UCSD-AML1 (cell line): Measurements from ENCODE around the gene IL10.

Source experiments
- DNase-seq: peaks from one replicate; lab custom pipeline; 2025; ENCODE audit not compliant: unreplicated experiment; lab: John Stamatoyannopoulos, UW

IL10 gene

DNA sequence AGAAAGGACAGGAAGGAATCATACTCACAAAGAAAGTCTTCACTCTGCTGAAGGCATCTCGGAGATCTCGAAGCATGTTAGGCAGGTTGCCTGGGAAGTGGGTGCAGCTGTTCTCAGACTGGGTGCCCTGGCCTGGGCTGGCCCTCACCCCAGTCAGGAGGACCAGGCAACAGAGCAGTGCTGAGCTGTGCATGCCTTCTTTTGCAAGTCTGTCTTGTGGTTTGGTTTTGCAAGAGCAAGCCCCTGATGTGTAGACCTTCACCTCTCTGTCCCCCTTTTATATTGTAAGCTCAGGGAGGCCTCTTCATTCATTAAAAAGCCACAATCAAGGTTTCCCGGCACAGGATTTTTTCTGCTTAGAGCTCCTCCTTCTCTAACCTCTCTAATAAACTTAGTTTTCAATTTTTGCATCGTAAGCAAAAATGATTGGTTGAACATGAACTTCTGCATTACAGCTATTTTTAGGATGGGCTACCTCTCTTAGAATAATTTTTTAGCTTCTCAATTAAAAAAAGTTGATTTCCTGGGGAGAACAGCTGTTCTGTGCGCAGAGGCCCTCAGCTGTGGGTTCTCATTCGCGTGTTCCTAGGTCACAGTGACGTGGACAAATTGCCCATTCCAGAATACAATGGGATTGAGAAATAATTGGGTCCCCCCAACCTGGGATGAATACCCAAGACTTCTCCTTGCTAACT lies at the start of gene IL10:
IL10 (minus strand) TSS at position 252 of the 695 bp plus-strand sequence; CDS start at position 193, 59 bp downstream.
- no peak for DNase-seq

DNA sequence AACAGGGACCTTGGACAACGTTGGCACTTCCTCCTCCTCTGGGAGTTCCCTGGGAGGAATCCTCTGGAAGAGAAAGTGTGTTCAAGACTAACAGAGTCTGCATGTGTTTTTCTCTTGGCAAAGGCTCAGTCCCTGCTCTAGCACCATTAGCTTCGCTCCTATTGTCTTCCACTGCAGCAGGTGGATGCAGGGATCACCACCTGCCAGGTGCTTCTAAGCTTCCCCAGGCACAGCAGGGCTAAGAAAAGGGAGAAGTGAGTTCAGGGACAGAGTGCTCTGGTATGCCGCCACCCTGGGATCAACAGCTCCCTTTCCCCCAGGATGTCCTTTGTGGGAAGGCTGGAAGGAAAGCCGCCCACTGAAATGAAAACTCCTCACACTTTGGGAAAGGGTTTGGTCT lies 49.2 kb upstream of the IL10 start:
- no peak for DNase-seq

DNA sequence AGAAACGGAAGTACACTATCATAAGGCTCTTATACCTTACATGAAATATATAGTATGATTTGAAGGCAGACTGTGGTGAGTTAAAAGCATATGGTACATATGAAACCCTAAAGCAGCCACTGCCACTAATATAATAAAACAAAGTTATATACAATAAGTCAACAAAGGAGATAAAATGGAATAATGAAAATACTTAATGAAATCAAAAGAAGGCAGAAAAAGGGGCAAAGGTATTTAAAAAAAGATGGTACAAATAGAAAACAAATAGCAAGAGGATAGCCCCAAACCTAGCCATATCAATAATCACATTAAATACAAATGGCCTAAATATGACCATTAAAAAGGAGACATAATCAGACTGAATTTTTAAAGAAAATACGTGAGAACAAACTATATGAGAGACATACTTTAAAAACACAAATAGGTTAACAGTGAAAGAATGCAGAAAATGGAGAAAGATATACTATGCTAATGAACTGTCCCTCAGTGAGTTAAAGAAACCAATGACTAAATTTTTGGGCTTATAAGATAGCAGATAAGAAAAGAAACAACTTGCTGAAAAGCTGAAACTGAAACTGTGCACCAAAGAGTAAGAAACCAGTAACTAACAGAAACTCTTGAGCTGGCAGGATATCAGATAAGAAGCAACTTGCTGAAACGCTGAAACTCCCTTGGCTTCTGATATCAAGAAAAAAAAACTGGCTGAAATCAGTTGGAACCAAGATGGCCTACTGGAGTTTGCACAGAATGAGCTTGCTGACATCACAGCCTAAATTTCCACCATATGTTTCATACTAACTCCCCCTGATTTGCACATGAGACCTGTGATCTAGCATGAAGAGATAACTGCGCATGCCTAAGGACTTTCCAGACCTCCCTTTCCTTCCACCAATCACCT lies 44.3 kb upstream of the IL10 start:
- no peak for DNase-seq

DNA sequence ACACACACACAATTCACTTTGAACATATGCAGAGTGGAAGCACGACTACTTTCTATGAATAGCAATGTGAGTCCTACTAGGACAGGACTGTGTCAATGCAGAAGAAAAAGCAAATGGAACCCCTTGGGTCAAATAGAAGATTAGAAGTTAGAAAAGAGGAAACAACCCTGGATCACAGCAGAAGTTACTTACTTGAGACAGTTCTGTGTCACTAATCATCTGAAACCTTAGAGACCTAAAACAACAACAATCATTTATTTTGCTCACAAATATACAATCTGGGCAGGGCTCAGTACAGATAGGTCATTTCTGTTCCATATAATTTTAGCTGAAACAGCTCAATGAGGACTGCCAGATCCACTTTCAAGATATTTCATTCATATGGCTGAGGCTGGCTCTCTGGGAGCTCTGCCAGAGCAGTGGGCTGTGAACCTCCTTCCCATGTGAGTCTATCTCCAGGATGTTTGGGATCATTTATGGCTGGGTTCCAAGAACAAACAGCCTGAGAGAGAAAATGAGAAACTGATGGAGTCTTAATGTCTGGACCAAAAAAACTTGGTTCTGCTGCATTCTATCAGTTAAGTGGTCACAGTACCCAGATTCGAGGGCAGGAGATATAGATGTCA lies 42.5 kb upstream of the IL10 start:
- no peak for DNase-seq

DNA sequence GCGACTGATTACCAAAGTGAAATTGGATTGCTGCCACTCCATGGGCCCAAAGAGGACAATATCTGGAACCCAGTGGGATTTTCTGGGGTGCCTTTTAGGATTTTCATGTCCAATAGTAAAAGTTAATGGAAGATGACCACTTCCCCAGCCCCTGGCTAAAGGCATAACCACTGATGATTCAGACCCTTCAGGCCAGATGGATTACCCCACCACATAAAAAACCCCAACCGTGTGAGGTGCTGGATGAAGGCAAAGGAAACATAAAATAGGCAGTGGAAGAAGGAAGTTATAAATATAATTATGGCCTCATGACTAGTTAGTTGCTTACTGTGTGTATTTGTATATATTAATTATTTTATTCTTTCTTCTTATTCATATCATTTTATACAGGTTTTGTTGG lies 40.2 kb upstream of the IL10 start:
- DNase-seq: no peak

DNA sequence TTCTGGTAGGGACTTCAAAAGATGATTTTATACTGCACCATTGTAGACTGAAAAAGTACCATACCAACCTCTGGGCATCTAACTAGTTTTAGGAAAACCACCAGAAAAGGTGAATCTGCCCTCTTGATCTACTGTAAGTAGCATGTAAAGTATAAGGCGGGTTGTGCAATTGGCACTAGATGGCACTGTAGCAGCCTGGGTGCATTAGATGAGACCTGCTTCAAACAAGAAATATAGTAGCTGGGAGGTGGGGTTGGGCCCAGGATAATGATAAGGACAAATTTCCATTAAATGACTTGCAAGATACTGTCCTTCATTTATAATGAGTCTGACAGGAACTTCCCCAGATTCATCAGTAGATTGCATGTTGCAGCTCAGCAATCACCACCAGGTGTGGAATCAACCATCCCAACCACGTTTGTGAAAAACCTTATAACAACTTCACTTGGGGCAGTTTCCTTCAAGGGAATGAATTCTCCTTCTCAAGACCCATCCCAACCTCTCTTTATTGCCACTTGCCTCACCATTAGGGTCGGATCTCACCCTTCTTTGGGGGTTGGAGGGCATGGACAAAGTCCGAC lies 37.3 kb upstream of the IL10 start:
- no peak for DNase-seq

DNA sequence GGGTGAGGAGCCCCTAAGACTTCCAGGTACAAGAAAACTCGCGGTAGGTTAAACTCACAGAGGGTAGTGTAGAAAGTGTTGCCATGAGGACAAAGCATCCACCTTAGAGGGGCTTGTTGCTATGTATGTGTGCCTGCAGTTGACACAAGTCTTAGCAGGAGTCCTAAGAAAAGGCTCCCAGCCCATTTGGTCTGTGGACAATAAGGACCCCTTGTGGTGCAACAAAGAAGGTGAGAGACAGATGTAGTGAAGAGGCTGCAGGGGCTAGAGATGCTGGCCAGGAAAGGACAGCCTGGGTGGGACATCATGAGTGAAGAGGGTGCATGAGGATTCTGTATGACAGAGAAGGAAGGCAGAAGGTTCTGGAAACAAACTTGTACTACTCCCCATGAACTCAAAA lies 36.3 kb upstream of the IL10 start:
- DNase-seq: no peak

DNA sequence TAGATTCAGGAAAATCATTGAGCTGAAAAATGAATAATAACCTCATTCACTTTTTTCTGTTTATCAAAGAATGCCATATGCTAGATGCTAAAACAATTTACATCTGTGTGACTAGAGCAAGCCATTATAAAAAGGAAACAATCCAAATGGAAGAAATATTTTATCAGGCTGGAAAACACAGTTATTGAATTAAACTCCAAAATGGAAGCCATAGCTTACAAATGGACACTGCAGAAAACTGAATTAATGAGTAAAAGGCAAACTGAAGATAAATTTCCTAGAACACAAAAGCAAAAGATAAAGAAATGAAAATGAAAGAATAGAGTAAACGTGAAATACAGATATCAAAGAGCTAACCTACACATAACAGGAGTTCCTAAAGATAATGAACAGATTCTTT lies 33.1 kb upstream of the IL10 start:
- no peak for DNase-seq

DNA sequence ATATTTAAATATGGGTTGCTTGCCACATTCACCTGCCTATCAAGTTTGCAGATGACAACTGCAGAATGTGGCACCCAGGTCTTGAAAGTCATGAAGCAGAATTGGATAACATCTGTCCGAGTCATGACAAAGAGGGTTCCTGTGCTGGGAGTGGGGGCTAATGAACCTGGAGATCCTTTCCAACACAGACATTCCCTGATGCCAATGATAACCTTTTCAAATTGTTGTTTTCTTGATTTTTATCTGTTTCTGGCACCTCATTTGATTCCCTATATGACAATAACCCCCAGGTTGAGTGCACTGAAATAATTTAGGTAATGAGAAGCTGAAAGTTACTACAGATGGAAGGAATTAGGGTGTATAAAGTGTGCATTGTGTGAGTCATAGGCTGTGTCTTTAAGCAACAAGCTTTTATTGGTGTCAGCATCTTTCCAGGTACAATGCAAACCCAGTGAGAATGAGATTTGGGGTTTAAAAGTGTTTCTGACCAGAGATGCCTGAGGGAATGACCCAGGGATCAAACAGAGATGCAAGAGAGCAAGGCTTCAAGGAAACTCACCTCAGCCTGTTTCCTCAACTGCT lies 32.0 kb upstream of the IL10 start:
- no peak for DNase-seq

DNA sequence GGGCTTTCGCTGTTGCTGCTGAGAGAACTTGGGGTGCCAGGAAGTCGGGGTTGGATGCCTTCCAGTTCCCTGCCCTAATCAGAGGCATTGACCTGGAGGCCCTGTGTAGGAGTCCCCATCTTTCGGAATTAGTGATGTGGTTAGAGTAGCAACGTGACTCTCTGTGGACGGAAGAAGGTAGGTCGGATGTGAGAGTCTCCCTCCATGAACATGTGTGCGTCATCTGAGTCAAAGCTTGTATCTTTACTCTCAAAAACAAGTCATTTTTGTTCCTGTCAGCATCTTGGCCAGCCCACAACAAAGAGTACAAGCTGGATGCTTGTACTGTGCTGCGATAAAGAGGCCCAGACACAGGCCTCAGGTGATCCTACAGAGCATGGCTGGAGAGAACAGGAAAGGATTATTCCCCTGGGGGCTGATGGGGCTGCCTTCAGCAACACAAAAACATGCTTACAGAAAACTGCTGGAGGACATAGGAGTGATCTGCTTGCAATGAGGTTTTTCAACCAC lies 31.0 kb upstream of the IL10 start:
- DNase-seq: no peak

DNA sequence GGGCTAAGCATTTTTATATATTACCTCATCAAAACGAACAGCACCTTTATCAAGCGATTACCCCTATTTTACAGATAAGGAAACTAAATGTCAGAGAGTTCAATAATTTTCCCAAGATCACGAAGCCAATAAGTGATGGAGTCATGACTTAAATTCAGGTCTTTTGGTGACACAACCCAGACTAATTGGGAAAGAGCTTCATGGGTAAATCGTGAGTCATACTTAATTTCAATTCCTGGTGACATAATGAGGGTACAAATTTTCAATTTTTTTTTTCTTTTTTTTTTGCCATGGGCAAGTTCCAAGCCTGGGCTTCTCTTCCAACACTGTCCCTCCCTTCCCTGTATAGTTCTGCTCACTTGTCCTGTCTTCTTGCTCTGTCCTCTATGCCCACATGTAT lies 30.1 kb upstream of the IL10 start:
- no peak for DNase-seq

DNA sequence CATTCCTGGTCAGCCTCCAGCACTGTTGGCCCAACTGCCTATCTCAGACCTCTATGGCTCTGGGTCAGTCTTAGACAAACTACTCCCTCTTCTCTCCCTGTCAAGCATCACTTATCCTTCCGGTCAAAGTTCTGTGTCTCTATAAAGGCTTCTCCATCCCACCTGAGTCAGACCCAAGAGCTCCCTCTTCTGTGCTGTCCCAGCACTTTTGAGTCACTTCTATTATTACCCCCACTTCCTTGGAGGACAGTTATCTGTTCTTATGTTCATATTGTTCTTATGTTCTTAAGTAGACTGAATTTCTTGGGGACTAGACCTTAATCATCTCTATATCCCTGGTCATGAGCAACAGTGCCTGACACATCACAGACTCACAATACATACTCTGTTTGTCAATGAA lies 29.2 kb upstream of the IL10 start:
- DNase-seq: no peak

DNA sequence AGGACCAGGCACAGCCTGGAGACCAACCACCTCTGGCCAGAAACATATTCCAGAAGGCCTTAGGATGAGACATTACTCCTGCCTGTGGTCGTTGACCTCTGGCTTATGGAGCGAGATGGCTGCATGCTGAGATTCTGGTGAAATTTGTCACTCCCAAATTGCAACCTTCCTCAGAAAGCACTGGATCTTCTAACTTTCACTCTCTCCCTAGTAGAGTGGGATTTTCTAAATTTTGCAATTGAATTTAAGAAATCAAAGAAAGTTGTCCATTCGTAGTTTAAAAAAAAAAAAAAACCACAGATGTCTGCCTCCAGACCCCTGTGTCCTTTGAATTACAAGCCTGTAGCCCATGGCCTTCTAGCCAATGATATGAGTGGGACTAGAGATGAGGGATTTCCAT lies 28.6 kb upstream of the IL10 start:
- DNase-seq: no peak

DNA sequence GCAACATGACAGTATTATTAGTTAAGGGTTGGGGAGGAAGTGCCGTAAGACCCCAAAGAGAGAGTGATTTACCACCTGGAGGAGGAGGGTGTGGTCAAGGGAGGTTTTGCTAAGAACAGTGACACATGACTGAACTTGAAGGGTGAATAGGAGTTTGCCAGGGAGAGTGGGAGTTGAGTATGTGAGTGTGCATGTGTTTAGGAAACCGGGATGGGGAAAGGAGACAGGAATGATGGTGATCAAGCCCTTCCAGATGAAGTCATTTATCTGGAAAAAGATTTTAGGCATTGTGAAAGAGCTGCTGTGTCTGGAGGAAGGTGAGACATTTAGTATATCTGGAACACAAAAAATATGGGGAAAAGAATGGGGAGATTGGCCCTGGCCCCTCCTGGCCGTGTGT lies 28.1 kb upstream of the IL10 start:
- no peak for DNase-seq

DNA sequence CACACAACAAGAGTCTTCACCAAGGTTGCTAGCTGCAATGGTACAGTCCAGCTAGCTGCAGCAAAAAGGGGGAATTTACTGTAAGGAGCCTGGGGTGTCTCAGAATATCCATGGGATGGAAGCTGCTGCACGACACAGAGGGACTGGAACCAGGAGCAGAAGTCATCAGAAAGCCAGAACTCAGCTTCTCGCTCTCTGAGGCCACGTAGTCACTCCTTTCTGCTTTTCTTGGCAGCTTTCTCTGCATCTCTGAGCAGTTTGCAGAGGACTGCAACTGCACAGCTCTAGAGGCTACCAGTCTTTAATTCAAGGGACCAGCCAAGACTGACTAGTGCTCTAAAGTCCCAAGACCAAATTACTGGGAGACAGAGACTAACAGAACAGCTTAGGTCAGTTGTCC lies 27.0 kb upstream of the IL10 start:
- DNase-seq: no peak

DNA sequence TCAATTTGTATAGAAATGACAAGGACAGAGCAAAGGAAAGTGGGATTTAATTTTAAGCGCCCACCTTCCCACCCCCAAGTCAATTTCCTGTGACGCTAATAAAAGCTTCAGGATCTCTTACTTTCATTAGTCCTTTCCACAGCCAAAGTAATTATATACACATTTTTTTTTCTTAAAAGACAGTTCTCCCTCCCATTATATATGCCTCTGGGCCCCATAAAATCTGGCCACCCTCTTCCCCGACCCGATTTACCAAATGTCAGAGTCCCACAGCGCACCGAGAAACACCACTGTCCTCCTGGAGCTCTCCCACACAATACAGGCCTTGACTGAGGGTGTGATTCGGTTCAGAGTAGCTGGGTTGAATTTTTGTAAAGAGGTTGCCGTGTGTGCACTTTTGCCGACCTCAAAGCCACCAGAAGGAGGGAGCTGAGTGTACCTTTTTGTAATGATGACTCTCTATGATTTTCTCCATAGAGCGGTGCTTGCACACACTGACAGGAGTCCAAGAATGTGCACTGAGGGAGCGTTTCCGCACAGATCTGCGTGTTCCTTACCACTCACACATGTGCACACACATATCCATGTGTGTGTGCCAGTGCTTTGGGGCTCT lies 26.2 kb upstream of the IL10 start:
- no peak for DNase-seq

DNA sequence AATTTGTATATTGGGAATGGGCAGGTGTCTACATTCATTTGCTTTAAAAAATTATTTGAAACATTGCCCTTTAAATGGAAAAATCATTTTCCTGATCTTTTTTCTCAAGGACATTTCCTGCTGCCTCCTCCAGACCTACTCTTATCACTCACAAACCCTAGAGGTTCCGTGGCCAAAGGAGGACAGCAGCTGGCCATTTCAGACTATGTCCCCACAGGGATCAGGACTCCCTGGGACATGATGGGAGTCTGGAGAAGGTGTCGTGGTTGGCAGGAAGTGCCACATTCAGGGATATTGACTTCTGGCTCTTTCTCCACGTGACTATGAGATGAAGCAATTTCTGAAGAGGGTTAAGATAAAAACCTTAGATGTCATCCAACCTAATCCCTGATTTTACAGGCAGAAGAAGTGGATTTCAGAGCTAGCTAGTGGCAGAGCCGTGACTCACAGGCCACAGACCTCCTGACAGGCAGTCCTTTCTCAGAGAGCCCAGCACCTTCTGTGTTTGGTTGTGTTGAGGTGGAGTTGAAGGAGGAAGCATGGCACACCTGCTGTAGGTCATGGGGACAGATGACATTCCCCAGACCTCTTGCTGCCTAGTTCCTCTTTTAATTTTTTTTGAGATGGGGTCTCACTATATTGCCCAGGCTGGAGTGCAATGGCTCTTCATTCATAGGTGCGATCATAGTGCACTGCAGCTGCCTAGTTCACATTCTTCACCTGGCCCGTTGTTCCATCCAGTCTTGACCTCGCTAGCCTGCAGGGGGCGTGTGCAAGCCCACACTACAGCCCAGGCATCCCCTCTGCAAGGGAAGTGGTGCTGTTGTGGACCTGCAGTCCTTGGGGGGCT lies 25.5 kb upstream of the IL10 start:
- DNase-seq: no peak

DNA sequence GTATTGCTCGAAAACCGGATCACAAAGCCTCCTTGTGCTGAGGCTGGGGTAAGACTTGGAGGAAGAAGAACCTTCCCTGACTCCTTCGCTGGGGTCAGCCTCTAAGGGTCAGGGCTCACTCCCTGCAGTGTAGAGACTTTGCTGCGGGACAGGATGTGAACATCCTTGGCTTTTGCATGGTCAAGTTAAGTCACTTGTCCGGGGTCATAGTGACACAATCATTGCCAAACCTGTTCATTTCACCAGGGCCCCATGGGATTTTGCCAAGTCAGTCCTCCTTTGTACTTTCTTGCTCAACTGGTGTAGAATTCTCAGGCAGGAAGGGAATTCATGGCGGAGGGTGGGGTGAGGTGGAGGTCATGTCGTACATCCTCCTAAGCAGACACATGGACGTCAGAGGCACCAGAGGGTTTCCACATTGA lies 24.7 kb upstream of the IL10 start:
- no peak for DNase-seq

DNA sequence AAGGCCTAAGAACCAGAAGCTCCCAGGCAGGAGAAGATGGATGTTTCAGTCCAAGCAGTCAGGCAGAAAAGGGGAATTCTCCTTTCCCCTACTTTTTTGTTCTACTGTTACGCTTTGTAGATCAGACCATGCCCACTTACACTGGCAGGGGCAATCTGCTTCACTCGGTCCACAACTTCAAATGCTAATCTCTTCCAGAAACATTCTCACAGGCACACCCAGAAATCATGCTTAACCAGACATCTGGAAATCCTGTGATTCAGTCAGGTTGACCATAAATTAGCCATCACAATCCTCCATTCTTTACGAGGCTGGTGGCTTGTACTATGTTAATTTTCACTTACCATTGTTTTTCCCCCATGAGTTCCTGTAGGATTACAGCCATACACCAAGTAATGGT lies 23.8 kb upstream of the IL10 start:
- no peak for DNase-seq
